Smooth muscle cell (in vitro differentiated cells): ENCODE measurements around the gene BCL6B. TPM values are rescaled to one million over a fixed set of nuclear protein-coding genes. Genes with fewer than 3 reads are reported as not detected.

ENCODE experiments used
- DNase-seq: peaks from one replicate; lab custom pipeline; 2025; ENCODE audit not compliant: unreplicated experiment; lab: John Stamatoyannopoulos, UW
- H2AFZ ChIP-seq: fragments of 200-600 bp; sonication (generic); 2 replicates; pipeline ENCODE4 v1.6.0; 2016; ENCODE audit warnings: antibody characterized with exemption, low read depth, mild to moderate bottlenecking
- H3F3A ChIP-seq: fragments of 200-600 bp; sonication (generic); 2 replicates; pipeline ENCODE4 v1.6.0; 2017; ENCODE audit warnings: antibody characterized with exemption, low read depth
- H3K27ac ChIP-seq: fragments of 200-600 bp; sonication (generic); 2 replicates; pipeline ENCODE4 v1.5.1; 2016; ENCODE audit warnings: low read depth, mild to moderate bottlenecking
- H3K27me3 ChIP-seq: fragments of 200-600 bp; sonication (generic); 2 replicates; pipeline ENCODE4 v1.6.1; 2016; ENCODE audit warnings: low read depth, mild to moderate bottlenecking
- H3K36me3 ChIP-seq: fragments of 200-600 bp; sonication (generic); 2 replicates; pipeline ENCODE4 v1.5.1; 2016; ENCODE audit warnings: low read depth
- H3K4me1 ChIP-seq: fragments of 200-600 bp; sonication (generic); 2 replicates; pipeline ENCODE4 v1.5.1; 2016; ENCODE audit warnings: low read depth
- H3K4me2 ChIP-seq: fragments of 200-600 bp; sonication (generic); 2 replicates; pipeline ENCODE4 v1.6.0; 2016; ENCODE audit warnings: mild to moderate bottlenecking
- H3K4me3 ChIP-seq: fragments of 200-600 bp; sonication (generic); 2 replicates; pipeline ENCODE4 v1.5.1; 2016; ENCODE audit warnings: mild to moderate bottlenecking
- H3K79me2 ChIP-seq: fragments of 200-600 bp; sonication (generic); 2 replicates; pipeline ENCODE4 v1.6.0; 2016; ENCODE audit warnings: low read depth, mild to moderate bottlenecking
- H3K9ac ChIP-seq: fragments of 200-600 bp; sonication (generic); 2 replicates; pipeline ENCODE4 v1.6.0; 2016; ENCODE audit warnings: low read depth
- H3K9me3 ChIP-seq: fragments of 200-600 bp; sonication (generic); replicated peaks from 2 replicates; pipeline ENCODE4 v1.5.1; 2016; ENCODE audit warnings: low read depth
- H4K20me1 ChIP-seq: fragments of 200-600 bp; sonication (generic); 2 replicates; pipeline ENCODE4 v1.6.0; 2016; ENCODE audit warnings: low read depth
- WGBS: methylation state at CpG from one replicate; pipeline ENCODE4 v1.1.7; 2016; ENCODE audit warnings: low lambda C conversion rate; 5-methylcytosine and 5-hydroxymethylcytosine counted together
- polyA plus RNA-seq: library from polyadenylated mRNA; unstranded; fragments of >200 nt; fragmentation: Nextera tagmentation; extraction: Ambion mirVana; gene quantifications from 2 replicates; pipeline ENCODE4 v1.2.1, GENCODE V29; 2016
- total RNA-seq: library from RNA; depleted of rRNA; stranded (reverse); fragments of >200 nt; gene quantifications from 2 replicates; pipeline ENCODE4 v1.2.3, GENCODE V29; 2014
- TF ChIP-seq, protein P1 (sequence below): fragments of 200-600 bp; sonication (generic); IDR thresholded peaks from 2 replicates; pipeline ENCODE4 v1.5.1; 2017; ENCODE audit warnings: borderline replicate concordance, mild to moderate bottlenecking, antibody characterized with exemption; ENCODE audit not compliant: insufficient read depth, poor library complexity, severe bottlenecking

The BCL6B gene
- total and polyA plus RNA-seq, 2 experiments from 2014 or later: not detected

DNA sequence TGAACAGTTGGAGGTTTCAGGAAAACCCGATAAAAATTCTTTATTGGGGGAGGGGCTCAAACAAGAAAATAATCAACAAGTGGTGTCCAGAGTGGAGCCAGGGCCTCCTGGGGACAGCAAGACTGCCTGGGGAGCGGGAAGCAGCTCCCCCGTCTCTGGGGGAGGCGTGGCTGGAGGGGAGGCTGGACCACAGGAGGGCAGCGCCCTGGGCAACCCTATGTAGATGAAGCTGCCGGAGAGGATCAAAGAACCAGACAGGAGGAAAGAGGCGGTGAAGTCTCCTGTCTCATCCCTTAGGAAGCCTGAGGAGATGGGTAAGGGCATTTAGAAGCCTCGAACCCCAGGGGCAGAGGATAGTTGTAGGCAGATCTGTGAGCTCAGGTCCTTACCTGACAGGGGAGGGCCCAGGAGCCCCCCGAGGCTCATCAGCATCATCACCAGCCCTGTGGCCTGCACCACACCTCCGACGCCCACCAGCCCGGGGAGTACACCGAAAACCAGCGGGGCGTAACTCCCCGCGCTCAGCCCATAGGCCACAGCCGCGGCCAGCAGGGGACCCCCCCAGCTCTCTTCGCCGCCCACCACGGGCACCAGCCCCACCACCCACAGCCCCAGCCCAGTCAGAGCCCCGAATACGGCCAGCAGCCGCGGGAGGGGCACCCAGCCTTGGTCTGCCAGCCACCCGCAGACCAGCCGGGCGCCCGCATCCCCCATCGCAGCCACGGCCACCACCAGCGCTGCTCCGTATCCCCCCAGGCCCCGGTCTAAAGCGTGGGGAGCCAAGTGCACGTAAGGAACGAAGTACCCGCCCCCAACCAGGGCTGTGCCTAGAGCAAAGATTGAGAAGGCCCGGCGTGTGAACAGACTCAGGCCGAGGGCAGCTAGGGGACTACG is 19.0 kb downstream of the BCL6B start:
- H3K27me3 ChIP-seq: peaks cover 8% of the 10 kb centered on the region
- WGBS: 21% methylated on average over 35 of the region's 43 CpGs
- peak overlapping the region; percentile 59 for H2AFZ ChIP-seq
- H3K9me3 ChIP-seq: no peaks in the 10 kb centered on the region
- no peak for DNase-seq
- no peaks in the 10 kb centered on the region for H3K79me2 ChIP-seq
- H4K20me1 ChIP-seq: no peaks in the 10 kb centered on the region
- H3K4me2 ChIP-seq: peak overlapping the region; percentile 85
- TF ChIP-seq, protein P1, sequence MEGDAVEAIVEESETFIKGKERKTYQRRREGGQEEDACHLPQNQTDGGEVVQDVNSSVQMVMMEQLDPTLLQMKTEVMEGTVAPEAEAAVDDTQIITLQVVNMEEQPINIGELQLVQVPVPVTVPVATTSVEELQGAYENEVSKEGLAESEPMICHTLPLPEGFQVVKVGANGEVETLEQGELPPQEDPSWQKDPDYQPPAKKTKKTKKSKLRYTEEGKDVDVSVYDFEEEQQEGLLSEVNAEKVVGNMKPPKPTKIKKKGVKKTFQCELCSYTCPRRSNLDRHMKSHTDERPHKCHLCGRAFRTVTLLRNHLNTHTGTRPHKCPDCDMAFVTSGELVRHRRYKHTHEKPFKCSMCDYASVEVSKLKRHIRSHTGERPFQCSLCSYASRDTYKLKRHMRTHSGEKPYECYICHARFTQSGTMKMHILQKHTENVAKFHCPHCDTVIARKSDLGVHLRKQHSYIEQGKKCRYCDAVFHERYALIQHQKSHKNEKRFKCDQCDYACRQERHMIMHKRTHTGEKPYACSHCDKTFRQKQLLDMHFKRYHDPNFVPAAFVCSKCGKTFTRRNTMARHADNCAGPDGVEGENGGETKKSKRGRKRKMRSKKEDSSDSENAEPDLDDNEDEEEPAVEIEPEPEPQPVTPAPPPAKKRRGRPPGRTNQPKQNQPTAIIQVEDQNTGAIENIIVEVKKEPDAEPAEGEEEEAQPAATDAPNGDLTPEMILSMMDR: no peak
- H3K9ac ChIP-seq: no peak overlapping the region
- no peaks in the 10 kb centered on the region for H3K36me3 ChIP-seq
- no peak overlapping the region for H3K27ac ChIP-seq
- H3F3A ChIP-seq: peaks cover 4% of the 10 kb centered on the region
- peak overlapping the region; percentile 51 for H3K4me3 ChIP-seq
- H3K4me1 ChIP-seq: peaks cover 6% of the 10 kb centered on the region

DNA sequence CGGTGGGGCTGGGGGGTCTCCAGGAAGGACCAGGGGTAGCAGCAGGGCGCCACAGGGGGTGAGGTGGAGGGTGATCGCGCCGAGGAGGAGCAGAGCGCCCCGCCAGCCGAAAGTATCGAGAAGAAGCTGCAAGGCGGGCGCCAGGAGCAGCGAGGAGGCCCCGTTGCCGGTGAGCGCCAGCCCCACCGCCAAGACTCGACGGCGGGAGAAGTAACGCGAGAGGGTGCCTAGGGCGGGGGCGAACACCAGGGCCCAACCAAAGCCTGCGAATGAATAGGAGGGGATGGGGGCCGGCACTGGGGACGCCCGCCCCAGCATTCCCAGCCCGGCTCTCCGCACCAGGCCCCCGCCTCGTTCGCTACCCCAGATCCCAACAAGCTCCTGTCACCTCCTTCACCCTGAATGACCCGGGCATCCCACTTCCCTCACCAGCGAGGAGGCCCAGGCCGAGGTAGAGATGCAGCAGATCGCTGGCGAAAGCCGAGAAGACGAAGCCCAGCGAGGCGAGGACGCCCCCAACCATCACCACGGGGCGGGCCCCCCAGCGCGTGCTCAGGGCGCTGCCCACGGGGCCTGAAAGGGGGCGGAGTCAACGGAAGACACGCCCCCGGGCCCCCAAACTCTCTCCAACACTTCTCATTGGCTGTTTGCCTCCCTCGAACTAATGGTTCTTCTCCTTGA is 19.8 kb downstream of the BCL6B start:
- 10% methylated on average over 37 of the region's 53 CpGs for WGBS
- no peaks in the 10 kb centered on the region for H4K20me1 ChIP-seq
- H3K79me2 ChIP-seq: no peaks in the 10 kb centered on the region
- peaks cover 4% of the 10 kb centered on the region for H3F3A ChIP-seq
- peaks cover 6% of the 10 kb centered on the region for H3K4me1 ChIP-seq
- peak overlapping the region; percentile 59 for H2AFZ ChIP-seq
- no peak overlapping the region for H3K27ac ChIP-seq
- H3K9me3 ChIP-seq: no peaks in the 10 kb centered on the region
- peak overlapping the region; percentile 85 for H3K4me2 ChIP-seq
- no peaks in the 10 kb centered on the region for H3K36me3 ChIP-seq
- TF ChIP-seq, protein P1: no peak
- peaks cover 8% of the 10 kb centered on the region for H3K27me3 ChIP-seq
- H3K4me3 ChIP-seq: peak overlapping the region; percentile 51
- H3K9ac ChIP-seq: no peak overlapping the region
- no peak for DNase-seq

DNA sequence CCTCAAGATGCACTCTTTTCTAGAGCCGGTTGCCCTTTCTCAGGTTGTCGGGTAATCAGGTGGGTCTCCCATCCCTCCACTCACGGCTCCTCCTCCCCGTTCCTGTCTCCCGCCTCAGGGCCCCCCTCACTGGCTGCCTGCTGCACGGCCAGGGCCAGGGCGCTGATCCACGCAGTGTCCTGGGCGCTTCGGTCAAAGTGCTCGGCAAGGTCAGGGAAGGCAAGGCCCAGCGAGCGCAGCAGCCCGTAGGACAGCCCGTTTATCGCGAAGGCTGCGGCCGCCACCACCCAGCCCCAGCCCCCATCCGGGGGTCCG is 20.3 kb downstream of the BCL6B start:
- DNase-seq: no peak
- Histone ChIP-seq H2AFZ (peak overlapping the region; percentile 30), H3F3A (peaks cover 4% of the 10 kb centered on the region), H3K9ac (no peak overlapping the region), H4K20me1 (no peaks in the 10 kb centered on the region), H3K27ac (no peak overlapping the region), H3K4me3 (peak overlapping the region; percentile 51), H3K36me3 (no peaks in the 10 kb centered on the region), H3K4me2 (peak overlapping the region; percentile 85), H3K9me3 (no peaks in the 10 kb centered on the region), H3K79me2 (no peaks in the 10 kb centered on the region), H3K27me3 (peaks cover 8% of the 10 kb centered on the region), H3K4me1 (peaks cover 6% of the 10 kb centered on the region)
- TF ChIP-seq, protein P1: no peak
- WGBS: 4% methylated on average over 21 of the region's 21 CpGs
